Mucosa of stomach (tissue), 1 donor: Measurements from ENCODE around the gene CSRNP3.

Experiments
- H3K27me3 ChIP-seq: one replicate; pipeline ENCODE4 v1.7.0; 2013; ENCODE audit warnings: mild to moderate bottlenecking, low read length; ENCODE audit not compliant: control insufficient read depth, insufficient read depth
- H3K36me3 ChIP-seq: one replicate; pipeline ENCODE4 v1.7.0; 2013; ENCODE audit warnings: low read length; ENCODE audit not compliant: control insufficient read depth, insufficient read depth
- H3K4me1 ChIP-seq: one replicate; pipeline ENCODE4 v1.7.0; 2013; ENCODE audit warnings: mild to moderate bottlenecking, low read length; ENCODE audit not compliant: control insufficient read depth, insufficient read depth
- H3K4me3 ChIP-seq: one replicate; pipeline ENCODE4 v1.7.0; 2013; ENCODE audit warnings: low read length
- H3K9ac ChIP-seq: one replicate; pipeline ENCODE4 v1.7.0; 2013; ENCODE audit warnings: mild to moderate bottlenecking, low read length, moderate library complexity
- H3K9me3 ChIP-seq: one replicate; pipeline ENCODE4 v1.7.0; 2013; ENCODE audit warnings: mild to moderate bottlenecking, low read length, moderate library complexity; ENCODE audit not compliant: control insufficient read depth
- donor health status: Pancreatic carcinoma.

The CSRNP3 gene

GRCh38 chr2:165679621-165680020 lies 210.1 kb downstream of the CSRNP3 start:
- H3K4me1 ChIP-seq: no peaks in the 10 kb centered on the region
- no peaks in the 10 kb centered on the region for H3K27me3 ChIP-seq
- no peak overlapping the region for H3K4me3 ChIP-seq
- no peaks in the 10 kb centered on the region for H3K9me3 ChIP-seq
- no peak overlapping the region for H3K9ac ChIP-seq
- no peaks in the 10 kb centered on the region for H3K36me3 ChIP-seq

- Histone ChIP-seq H3K4me3 (no peak overlapping the region), H3K27me3 (no peaks in the 10 kb centered on the region), H3K9ac (no peak overlapping the region), H3K4me1 (no peaks in the 10 kb centered on the region), H3K9me3 (no peaks in the 10 kb centered on the region), H3K36me3 (no peaks in the 10 kb centered on the region)
Measured at GRCh38 chr2:165681841-165682240, 212.3 kb downstream of the CSRNP3 start.

- Histone ChIP-seq H3K9me3 (no peaks in the 10 kb centered on the region), H3K36me3 (no peaks in the 10 kb centered on the region), H3K4me3 (no peak overlapping the region), H3K4me1 (no peaks in the 10 kb centered on the region), H3K9ac (no peak overlapping the region), H3K27me3 (no peaks in the 10 kb centered on the region)
Measured at GRCh38 chr2:165682546-165682945, 213.0 kb downstream of the CSRNP3 start.

- H3K27me3 ChIP-seq: no peaks in the 10 kb centered on the region
- no peaks in the 10 kb centered on the region for H3K4me1 ChIP-seq
Measured at GRCh38 chr2:165686800-165687199, 217.3 kb downstream of the CSRNP3 start.

GRCh38 chr2:165687426-165688002 lies 218.0 kb downstream of the CSRNP3 start:
- Histone ChIP-seq H3K27me3 (no peaks in the 10 kb centered on the region), H3K9ac (no peak overlapping the region), H3K9me3 (no peaks in the 10 kb centered on the region), H3K4me1 (no peaks in the 10 kb centered on the region), H3K4me3 (no peak overlapping the region), H3K36me3 (no peaks in the 10 kb centered on the region)

More at GRCh38 chr2:165686800-165687199, 217.3 kb downstream of the CSRNP3 start:
- H3K9me3 ChIP-seq: no peaks in the 10 kb centered on the region
- no peak overlapping the region for H3K4me3 ChIP-seq
- H3K36me3 ChIP-seq: no peaks in the 10 kb centered on the region
- no peak overlapping the region for H3K9ac ChIP-seq

- Histone ChIP-seq H3K9me3 (no peaks in the 10 kb centered on the region), H3K27me3 (no peaks in the 10 kb centered on the region), H3K9ac (no peak overlapping the region), H3K4me1 (no peaks in the 10 kb centered on the region), H3K4me3 (no peak overlapping the region), H3K36me3 (no peaks in the 10 kb centered on the region)
Measured at GRCh38 chr2:165691615-165692014, 222.1 kb downstream of the CSRNP3 start.

GRCh38 chr2:165692906-165693305 lies 223.4 kb downstream of the CSRNP3 start:
- Histone ChIP-seq H3K36me3 (no peaks in the 10 kb centered on the region), H3K9ac (no peak overlapping the region), H3K9me3 (no peaks in the 10 kb centered on the region), H3K27me3 (no peaks in the 10 kb centered on the region), H3K4me1 (no peaks in the 10 kb centered on the region), H3K4me3 (no peak overlapping the region)

GRCh38 chr2:165693838-165694237 lies 224.3 kb downstream of the CSRNP3 start:
- Histone ChIP-seq H3K9me3 (no peaks in the 10 kb centered on the region), H3K9ac (no peak overlapping the region), H3K27me3 (no peaks in the 10 kb centered on the region)

GRCh38 chr2:165697748-165698443 lies 228.4 kb downstream of the CSRNP3 start:
- no peak overlapping the region for H3K9ac ChIP-seq
- no peak overlapping the region for H3K4me3 ChIP-seq
- no peaks in the 10 kb centered on the region for H3K36me3 ChIP-seq
- H3K9me3 ChIP-seq: no peaks in the 10 kb centered on the region
- no peaks in the 10 kb centered on the region for H3K27me3 ChIP-seq
- H3K4me1 ChIP-seq: no peaks in the 10 kb centered on the region

More at GRCh38 chr2:165693838-165694237, 224.3 kb downstream of the CSRNP3 start:
- Histone ChIP-seq H3K4me1 (no peaks in the 10 kb centered on the region), H3K4me3 (no peak overlapping the region), H3K36me3 (no peaks in the 10 kb centered on the region)

- Histone ChIP-seq H3K27me3 (no peaks in the 10 kb centered on the region), H3K4me1 (no peaks in the 10 kb centered on the region), H3K9me3 (no peaks in the 10 kb centered on the region), H3K9ac (no peak overlapping the region), H3K4me3 (no peak overlapping the region), H3K36me3 (no peaks in the 10 kb centered on the region)
Measured at GRCh38 chr2:165698444-165698884, 229.0 kb downstream of the CSRNP3 start.

GRCh38 chr2:165699946-165700345 lies 230.4 kb downstream of the CSRNP3 start:
- Histone ChIP-seq H3K27me3 (no peaks in the 10 kb centered on the region), H3K4me1 (no peaks in the 10 kb centered on the region), H3K9me3 (no peaks in the 10 kb centered on the region), H3K36me3 (no peaks in the 10 kb centered on the region), H3K4me3 (no peak overlapping the region), H3K9ac (no peak overlapping the region)

GRCh38 chr2:165700531-165700930 lies 231.0 kb downstream of the CSRNP3 start:
- H3K4me1 ChIP-seq: no peaks in the 10 kb centered on the region

More at GRCh38 chr2:165700531-165700930, 231.0 kb downstream of the CSRNP3 start:
- Histone ChIP-seq H3K4me3 (no peak overlapping the region), H3K36me3 (no peaks in the 10 kb centered on the region), H3K27me3 (no peaks in the 10 kb centered on the region), H3K9ac (no peak overlapping the region), H3K9me3 (no peaks in the 10 kb centered on the region)
